ENCODE data around the gene ANKS1B. TPM values are rescaled to one million over a fixed set of nuclear protein-coding genes. Genes with fewer than 3 reads are reported as not detected.
"Not testable (repeated sequence)": the region's sequence is repeated elsewhere in the genome, so short reads cannot be mapped to it uniquely, and the experiment has no call there.

Gene ANKS1B
- total RNA-seq, 5 donors from 2014 or later (not counting 1 experiment from before 2014, with no cell fraction given) = 0.18 to 0.47 (median 0.19) TPM; not detected in 2

DNA sequence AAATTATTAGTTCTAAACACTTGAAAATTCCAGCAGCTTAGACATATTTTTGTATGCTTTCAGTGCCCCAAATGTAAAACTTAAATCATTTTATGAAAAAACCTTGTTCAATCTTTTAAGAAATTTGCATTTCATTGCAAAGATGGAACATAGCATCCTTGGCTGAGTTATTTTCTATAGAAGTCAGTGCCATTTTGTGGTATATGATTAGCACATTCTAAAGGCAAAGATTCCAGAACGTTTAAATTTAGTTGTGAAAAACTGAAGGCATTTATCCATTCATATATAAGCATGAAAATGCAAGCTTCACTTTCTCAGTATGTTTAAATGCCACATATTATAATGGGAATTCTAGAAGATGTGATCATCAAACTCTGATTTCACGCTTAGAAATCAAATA is 1007.5 kb downstream of the ANKS1B start:
- DNase-seq = no peak
- H3K4me3 ChIP-seq (ENCODE audit: control insufficient read depth in 1 of 2, extremely low read depth in 1 of 2, low read length in 1 of 2) = no peak overlapping the region

DNA sequence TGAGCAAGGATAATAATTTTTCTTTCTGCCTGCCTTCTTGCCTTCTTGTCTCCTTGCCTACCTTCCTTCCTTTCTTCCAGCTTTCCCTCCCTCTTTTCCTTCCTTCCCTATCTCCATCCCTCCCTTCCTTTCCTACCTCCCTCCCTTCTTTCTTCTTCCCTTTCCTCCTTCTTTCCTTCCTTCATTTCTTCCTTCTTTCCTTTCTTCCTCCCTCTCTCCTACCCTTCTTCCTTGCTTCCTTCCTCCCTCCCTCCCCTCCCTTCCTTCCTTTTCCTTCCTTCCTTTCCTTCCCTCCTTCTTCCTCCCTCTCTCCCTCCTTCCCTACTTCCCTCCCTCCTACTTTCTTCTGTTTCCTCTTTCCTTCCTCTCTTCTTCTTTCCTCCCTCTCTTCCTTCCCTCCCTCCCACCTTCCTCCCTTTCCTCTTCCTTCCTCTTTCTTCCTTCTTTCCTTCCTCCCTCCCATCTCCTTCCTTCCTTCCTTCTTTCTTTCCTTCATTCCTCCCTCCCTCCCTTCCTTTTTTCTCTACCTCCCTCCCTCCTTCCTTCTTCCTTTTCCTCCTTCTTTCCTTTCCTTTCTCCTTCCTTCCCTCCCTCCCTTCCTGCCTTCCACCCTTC is 1009.9 kb downstream of the ANKS1B start:
- H3K4me1 Mint-ChIP-seq = no peaks in the 10 kb centered on the region
- no peaks in the 10 kb centered on the region for H3K9me3 Mint-ChIP-seq

More for the DNA sequence above, 1007.5 kb downstream of the ANKS1B start:
- no CpG with 5 or more reads among the region's 2 CpGs for WGBS (ENCODE audit: insufficient coverage)
- no peaks in the 10 kb centered on the region for H3K27me3 Mint-ChIP-seq
- Histone ChIP-seq H3K36me3 (ENCODE audit: control insufficient read depth in 2 of 2, extremely low read depth in 1 of 2, insufficient read depth in 1 of 2, low read length in 1 of 2) (no peaks in the 10 kb centered on the region), H3K4me1 (ENCODE audit: control insufficient read depth in 1 of 2, extremely low read depth in 1 of 2, insufficient read depth in 2 of 2, low read length in 2 of 2) (no peaks in the 10 kb centered on the region), H3K27me3 (replicated peaks in 1 of 2; ENCODE audit: control insufficient read depth in 2 of 2, extremely low read depth in 1 of 2, insufficient read depth in 2 of 2, low read length in 1 of 2) (no peaks in the 10 kb centered on the region), H3K27ac (ENCODE audit: low read length) (no peak overlapping the region), H3K9me3 (no peaks in the 10 kb centered on the region)
- ChIA-PET CTCF (no interaction called here), POLR2A (no interaction called here)
- no peaks in the 10 kb centered on the region for H3K36me3 Mint-ChIP-seq
- no peak for ATAC-seq (replicated peaks in 1 of 4)
- H3K4me1 Mint-ChIP-seq = no peaks in the 10 kb centered on the region
- no peaks in the 10 kb centered on the region for H3K9me3 Mint-ChIP-seq
- no peak overlapping the region for H3K27ac Mint-ChIP-seq
- H3K4me3 Mint-ChIP-seq = no peak overlapping the region

DNA sequence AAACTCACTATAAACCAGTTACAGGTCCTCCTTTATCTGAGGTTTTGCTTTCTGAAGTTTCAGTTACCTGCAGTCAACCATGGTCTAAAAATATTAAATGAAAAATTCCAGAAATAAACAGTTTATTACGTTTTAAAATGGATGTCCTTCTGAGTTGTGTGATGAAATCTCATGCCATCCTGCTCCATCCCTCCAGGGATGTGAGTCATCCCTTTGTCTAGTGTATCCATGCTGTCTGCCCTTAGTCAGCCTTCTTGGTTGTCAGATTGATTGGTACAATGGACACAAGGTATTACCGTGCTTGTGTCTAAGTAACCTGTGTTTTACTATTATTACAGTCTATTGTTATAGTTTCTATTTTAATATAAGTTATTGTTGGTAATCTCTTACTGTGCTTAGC is 1011.3 kb downstream of the ANKS1B start:
- CTCF ChIA-PET = no interaction called here
- H3K4me3 Mint-ChIP-seq = no peak overlapping the region
- no peaks in the 10 kb centered on the region for H3K36me3 Mint-ChIP-seq

More for the DNA sequence above, 1009.9 kb downstream of the ANKS1B start:
- H3K4me1 ChIP-seq (ENCODE audit: control insufficient read depth in 1 of 2, extremely low read depth in 1 of 2, insufficient read depth in 2 of 2, low read length in 2 of 2) = no peaks in the 10 kb centered on the region
- ChIA-PET CTCF (no interaction called here), POLR2A (no interaction called here)
- no peak overlapping the region for H3K27ac ChIP-seq (ENCODE audit: low read length)
- ATAC-seq (replicated peaks in 1 of 4) (no peak), DNase-seq (no peak)
- H3K9me3 ChIP-seq = no peaks in the 10 kb centered on the region
- no peak overlapping the region for H3K4me3 Mint-ChIP-seq
- H3K27me3 Mint-ChIP-seq = no peaks in the 10 kb centered on the region
- no peaks in the 10 kb centered on the region for H3K27me3 ChIP-seq (replicated peaks in 1 of 2; ENCODE audit: control insufficient read depth in 2 of 2, extremely low read depth in 1 of 2, insufficient read depth in 2 of 2, low read length in 1 of 2)
- no peaks in the 10 kb centered on the region for H3K36me3 ChIP-seq (ENCODE audit: control insufficient read depth in 2 of 2, extremely low read depth in 1 of 2, insufficient read depth in 1 of 2, low read length in 1 of 2)
- no peak overlapping the region for H3K27ac Mint-ChIP-seq
- no peaks in the 10 kb centered on the region for H3K36me3 Mint-ChIP-seq
- no peak overlapping the region for H3K4me3 ChIP-seq (ENCODE audit: control insufficient read depth in 1 of 2, extremely low read depth in 1 of 2, low read length in 1 of 2)

DNA sequence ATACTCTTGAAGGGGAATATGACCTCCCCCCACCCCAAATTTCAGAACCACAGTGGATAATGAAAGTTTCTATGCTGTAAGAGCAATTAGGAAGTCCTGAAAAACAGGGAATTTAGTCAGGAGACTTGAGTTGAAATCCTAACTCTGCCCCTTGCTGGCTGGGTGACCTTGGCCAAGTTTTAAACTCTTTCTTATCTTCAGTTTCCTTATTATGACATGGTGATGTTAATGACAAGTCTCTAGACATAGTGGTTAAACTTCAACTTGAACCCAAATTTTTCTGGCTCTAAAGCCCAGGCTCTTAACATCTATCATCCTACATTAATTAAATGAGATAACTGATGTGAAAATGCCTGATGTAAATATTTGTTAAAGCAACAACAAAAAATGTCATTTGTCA is 1013.8 kb downstream of the ANKS1B start:
- no peaks in the 10 kb centered on the region for H3K36me3 Mint-ChIP-seq
- H3K27me3 ChIP-seq (replicated peaks in 1 of 2; ENCODE audit: control insufficient read depth in 2 of 2, extremely low read depth in 1 of 2, insufficient read depth in 2 of 2, low read length in 1 of 2) = no peaks in the 10 kb centered on the region
- no peak overlapping the region for H3K27ac ChIP-seq (ENCODE audit: low read length)
- no peak for ATAC-seq (replicated peaks in 1 of 4)
- H3K36me3 ChIP-seq (ENCODE audit: control insufficient read depth in 2 of 2, extremely low read depth in 1 of 2, insufficient read depth in 1 of 2, low read length in 1 of 2) = no peaks in the 10 kb centered on the region
- ChIA-PET CTCF (no interaction called here), POLR2A (no interaction called here)
- peaks cover 0 to 2% of the 10 kb centered on the region in 2 donors for H3K27me3 Mint-ChIP-seq
- no peak overlapping the region for H3K4me3 Mint-ChIP-seq
- H3K27ac Mint-ChIP-seq = no peak overlapping the region
- no peaks in the 10 kb centered on the region for H3K9me3 ChIP-seq
- no peak for DNase-seq
- H3K4me1 Mint-ChIP-seq = no peaks in the 10 kb centered on the region
- no peaks in the 10 kb centered on the region for H3K9me3 Mint-ChIP-seq
- no peaks in the 10 kb centered on the region for H3K4me1 ChIP-seq (ENCODE audit: control insufficient read depth in 1 of 2, extremely low read depth in 1 of 2, insufficient read depth in 2 of 2, low read length in 2 of 2)
- no peak overlapping the region for H3K4me3 ChIP-seq (ENCODE audit: control insufficient read depth in 1 of 2, extremely low read depth in 1 of 2, low read length in 1 of 2)

More for the DNA sequence above, 1011.3 kb downstream of the ANKS1B start:
- no peak overlapping the region for H3K27ac Mint-ChIP-seq
- Histone ChIP-seq H3K36me3 (ENCODE audit: control insufficient read depth in 2 of 2, extremely low read depth in 1 of 2, insufficient read depth in 1 of 2, low read length in 1 of 2) (no peaks in the 10 kb centered on the region), H3K9me3 (no peaks in the 10 kb centered on the region), H3K4me1 (ENCODE audit: control insufficient read depth in 1 of 2, extremely low read depth in 1 of 2, insufficient read depth in 2 of 2, low read length in 2 of 2) (no peaks in the 10 kb centered on the region), H3K27ac (ENCODE audit: low read length) (no peak overlapping the region), H3K4me3 (ENCODE audit: control insufficient read depth in 1 of 2, extremely low read depth in 1 of 2, low read length in 1 of 2) (no peak overlapping the region), H3K27me3 (replicated peaks in 1 of 2; ENCODE audit: control insufficient read depth in 2 of 2, extremely low read depth in 1 of 2, insufficient read depth in 2 of 2, low read length in 1 of 2) (no peaks in the 10 kb centered on the region)
- ATAC-seq (replicated peaks in 1 of 4) (no peak), DNase-seq (no peak)
- H3K9me3 Mint-ChIP-seq = no peaks in the 10 kb centered on the region
- no CpG with 5 or more reads among the region's 2 CpGs for WGBS (ENCODE audit: insufficient coverage)
- POLR2A ChIA-PET = no interaction called here
- H3K27me3 Mint-ChIP-seq = no peaks in the 10 kb centered on the region
- no peaks in the 10 kb centered on the region for H3K4me1 Mint-ChIP-seq

DNA sequence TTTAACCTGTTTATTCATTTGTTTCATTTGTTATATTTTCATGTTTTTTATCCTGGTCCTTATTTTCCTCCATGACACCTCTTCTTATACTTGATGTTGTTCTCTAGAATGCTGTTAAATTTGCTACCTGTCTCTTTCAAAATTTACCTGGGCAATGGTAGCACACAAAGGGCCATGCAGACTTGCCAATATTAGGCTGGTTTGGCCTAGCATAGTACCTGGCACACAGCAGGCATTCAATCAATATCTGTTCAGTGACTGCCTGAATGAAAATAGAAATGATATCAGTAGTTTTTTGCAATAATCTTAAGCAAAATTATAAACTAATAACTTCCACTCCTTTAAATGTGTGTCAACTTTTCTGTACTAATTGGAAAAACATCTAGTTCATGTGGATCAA is 1014.5 kb downstream of the ANKS1B start:
- Histone ChIP-seq H3K4me3 (ENCODE audit: control insufficient read depth in 1 of 2, extremely low read depth in 1 of 2, low read length in 1 of 2) (no peak overlapping the region), H3K4me1 (ENCODE audit: control insufficient read depth in 1 of 2, extremely low read depth in 1 of 2, insufficient read depth in 2 of 2, low read length in 2 of 2) (no peaks in the 10 kb centered on the region), H3K9me3 (no peaks in the 10 kb centered on the region), H3K27me3 (replicated peaks in 1 of 2; ENCODE audit: control insufficient read depth in 2 of 2, extremely low read depth in 1 of 2, insufficient read depth in 2 of 2, low read length in 1 of 2) (no peaks in the 10 kb centered on the region), H3K36me3 (ENCODE audit: control insufficient read depth in 2 of 2, extremely low read depth in 1 of 2, insufficient read depth in 1 of 2, low read length in 1 of 2) (no peaks in the 10 kb centered on the region), H3K27ac (ENCODE audit: low read length) (no peak overlapping the region)
- no peaks in the 10 kb centered on the region for H3K36me3 Mint-ChIP-seq
- H3K27ac Mint-ChIP-seq = no peak overlapping the region
- ATAC-seq (replicated peaks in 1 of 4) = no peak
- H3K4me3 Mint-ChIP-seq = no peak overlapping the region
- H3K27me3 Mint-ChIP-seq = peaks cover 0 to 2% of the 10 kb centered on the region in 2 donors
- ChIA-PET CTCF (no interaction called here), POLR2A (no interaction called here)
- no peaks in the 10 kb centered on the region for H3K4me1 Mint-ChIP-seq
- no peak for DNase-seq
- H3K9me3 Mint-ChIP-seq = no peaks in the 10 kb centered on the region

DNA sequence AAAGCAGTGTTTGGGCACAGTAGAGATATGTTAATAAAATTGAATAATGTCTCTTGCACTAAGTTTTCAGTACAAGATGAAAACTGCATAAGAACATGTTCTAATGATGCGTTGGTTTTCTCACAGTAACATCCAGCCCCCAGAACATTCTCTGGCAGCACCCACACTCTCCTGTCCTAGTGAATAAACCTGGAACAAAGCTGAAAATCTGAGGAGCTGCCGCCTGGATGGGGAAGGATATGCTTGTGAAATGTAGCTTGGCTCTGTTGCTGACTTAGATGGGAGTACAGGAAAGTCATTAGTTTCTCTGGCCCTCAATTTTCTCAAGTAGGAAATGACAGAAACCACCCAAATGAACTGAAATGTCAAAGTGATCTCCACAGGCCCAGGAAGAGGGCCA is 1015.8 kb downstream of the ANKS1B start:
- Mint-ChIP-seq H3K27ac (no peak overlapping the region), H3K9me3 (peaks cover 0 to 4% (median 0%) of the 10 kb centered on the region in 3 donors), H3K36me3 (no peaks in the 10 kb centered on the region), H3K4me1 (no peaks in the 10 kb centered on the region), H3K4me3 (no peak overlapping the region), H3K27me3 (peaks cover 0 to 2% of the 10 kb centered on the region in 2 donors)
- H3K9me3 ChIP-seq = no peaks in the 10 kb centered on the region
- ATAC-seq (replicated peaks in 1 of 4) (no peak), DNase-seq (no peak)
- no peak overlapping the region for H3K4me3 ChIP-seq (ENCODE audit: control insufficient read depth in 1 of 2, extremely low read depth in 1 of 2, low read length in 1 of 2)
- H3K27me3 ChIP-seq (replicated peaks in 1 of 2; ENCODE audit: control insufficient read depth in 2 of 2, extremely low read depth in 1 of 2, insufficient read depth in 2 of 2, low read length in 1 of 2) = no peaks in the 10 kb centered on the region
- WGBS (ENCODE audit: insufficient coverage) = no CpG with 5 or more reads among the region's 2 CpGs
- no peak overlapping the region for H3K27ac ChIP-seq (ENCODE audit: low read length)
- no peaks in the 10 kb centered on the region for H3K36me3 ChIP-seq (ENCODE audit: control insufficient read depth in 2 of 2, extremely low read depth in 1 of 2, insufficient read depth in 1 of 2, low read length in 1 of 2)
- CTCF ChIA-PET = no interaction called here
- POLR2A ChIA-PET = no interaction called here
- H3K4me1 ChIP-seq (ENCODE audit: control insufficient read depth in 1 of 2, extremely low read depth in 1 of 2, insufficient read depth in 2 of 2, low read length in 2 of 2) = no peaks in the 10 kb centered on the region

DNA sequence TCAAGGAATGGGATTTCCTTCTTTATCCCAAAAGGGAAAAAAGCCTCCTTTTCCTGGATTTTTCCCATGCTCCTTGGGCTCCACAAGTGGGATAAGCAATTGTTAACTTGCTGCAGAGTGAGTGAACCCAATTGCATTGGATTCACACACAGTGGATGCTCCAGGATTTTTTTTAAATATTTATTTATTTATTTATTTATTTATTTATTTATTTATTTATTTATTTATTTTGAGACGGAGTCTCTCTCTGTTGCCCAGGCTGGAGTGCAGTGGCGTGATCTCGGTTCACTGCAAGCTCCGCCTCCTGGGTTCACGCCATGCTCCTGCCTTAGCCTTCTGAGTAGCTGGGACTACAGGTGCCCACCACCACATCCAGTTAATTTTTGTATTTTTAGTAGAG is 1027.6 kb downstream of the ANKS1B start:
- H3K9me3 ChIP-seq; H3K27ac ChIP-seq (ENCODE audit: low read length); H3K27ac Mint-ChIP-seq; POLR2A ChIA-PET; H3K4me3 Mint-ChIP-seq; H3K27me3 ChIP-seq (replicated peaks in 1 of 2; ENCODE audit: control insufficient read depth in 2 of 2, extremely low read depth in 1 of 2, insufficient read depth in 2 of 2, low read length in 1 of 2); ATAC-seq (replicated peaks in 1 of 4); H3K36me3 Mint-ChIP-seq; CTCF ChIA-PET; H3K4me3 ChIP-seq (ENCODE audit: control insufficient read depth in 1 of 2, extremely low read depth in 1 of 2, low read length in 1 of 2); H3K36me3 ChIP-seq (ENCODE audit: control insufficient read depth in 2 of 2, extremely low read depth in 1 of 2, insufficient read depth in 1 of 2, low read length in 1 of 2); H3K4me1 Mint-ChIP-seq; H3K4me1 ChIP-seq (ENCODE audit: control insufficient read depth in 1 of 2, extremely low read depth in 1 of 2, insufficient read depth in 2 of 2, low read length in 2 of 2); DNase-seq: not testable (repeated sequence)
- WGBS (ENCODE audit: insufficient coverage) = no CpG with 5 or more reads among the region's 5 CpGs
- Mint-ChIP-seq H3K9me3 (peaks cover 8 to 21% (median 10%) of the 10 kb centered on the region in 3 donors), H3K27me3 (peaks cover 9 to 16% of the 10 kb centered on the region in 2 donors)
